MCF 10A (cell line): ENCODE results near the gene DHX8. TPM values are rescaled to one million over a fixed set of nuclear protein-coding genes. Genes with fewer than 3 reads are reported as not detected.

Source experiments
- BruUV-seq: library from RNA; stranded (reverse); fragments of 400-500 nt; replicated peaks from 2 replicates; lab custom pipeline; 2021; lab: Mats Ljungman, UMichigan
- CTCF ChIA-PET: fragments of 300-600 bp; sonication (Branson Sonifier 250); formaldehyde crosslinking; extraction: SDS; loops from one replicate; lab custom pipeline; 2021; ENCODE audit warnings: antibody characterized with exemption, inconsistent platforms; lab: Yijun Ruan, JAX
- POLR2A ChIA-PET: fragments of 300-600, 350-650 bp; sonication (Branson Sonifier 250); formaldehyde crosslinking; extraction: SDS; loops from one replicate; lab custom pipeline; 2020; ENCODE audit warnings: antibody characterized with exemption, inconsistent platforms; lab: Yijun Ruan, JAX
- DNase-seq: peaks from one replicate; pipeline ENCODE4 v3.0.0-alpha.2; 2018; ENCODE audit not compliant: unreplicated experiment
- H3K27ac Mint-ChIP-seq: one replicate; pipeline ENCODE4 v1.8.0; 2022; ENCODE audit warnings: mild to moderate bottlenecking, low read depth, mixed read lengths; ENCODE audit not compliant: unreplicated experiment
- H3K27me3 Mint-ChIP-seq: one replicate; pipeline ENCODE4 v1.8.0; 2022; ENCODE audit warnings: mixed read lengths; ENCODE audit not compliant: insufficient read depth, unreplicated experiment
- H3K36me3 Mint-ChIP-seq: one replicate; pipeline ENCODE4 v1.8.0; 2022; ENCODE audit warnings: mild to moderate bottlenecking, moderate library complexity, mixed read lengths; ENCODE audit not compliant: insufficient read depth, unreplicated experiment
- H3K4me1 Mint-ChIP-seq: one replicate; pipeline ENCODE4 v1.8.0; 2022; ENCODE audit warnings: mixed read lengths; ENCODE audit not compliant: insufficient read depth, unreplicated experiment
- H3K4me3 Mint-ChIP-seq: one replicate; pipeline ENCODE4 v1.8.0; 2022; ENCODE audit warnings: mild to moderate bottlenecking, moderate library complexity, mixed read lengths; ENCODE audit not compliant: unreplicated experiment
- H3K9me3 Mint-ChIP-seq: one replicate; pipeline ENCODE4 v1.8.0; 2022; ENCODE audit warnings: mixed read lengths; ENCODE audit not compliant: unreplicated experiment
- CTCF ChIP-seq: fragments of 200-600 bp; IDR thresholded peaks from one replicate; pipeline ENCODE4 v1.8.0; 2022; ENCODE audit warnings: antibody characterized with exemption, mild to moderate bottlenecking; ENCODE audit not compliant: unreplicated experiment
- intact Hi-C: fragments of 100-400 bp; cut with micrococcal nuclease; formaldehyde crosslinking; loops from 2 replicates; pipeline ENCODE4 v1.14.1; 2022
- total RNA-seq: library from RNA; stranded (reverse); gene quantifications from 2 replicates; pipeline ENCODE4 v1.2.3, GENCODE V29; 2022

Gene DHX8
- total RNA-seq, 1 experiment from 2014 or later: 56.9 TPM

- Mint-ChIP-seq H3K27me3 (no peaks in the 10 kb centered on the region), H3K36me3 (peaks cover 5% of the 10 kb centered on the region), H3K27ac (no peak overlapping the region), H3K9me3 (no peaks in the 10 kb centered on the region), H3K4me1 (peaks cover 42% of the 10 kb centered on the region), H3K4me3 (no peak overlapping the region)
- intact Hi-C loops: no loop called here
- POLR2A ChIA-PET: interaction anchor here (1.6 kb wide), 1 partner anchor 57 kb away, joined by 8 read pairs; the partner anchor contains the start of gene DHX8
- no peak for TF ChIP-seq CTCF
- CTCF ChIA-PET: interaction anchor here (1.7 kb wide), 1 partner anchor 20 kb away, joined by 5 read pairs; no protein-coding TSS in a partner anchor
- BruUV-seq: no TSS peak
- no peak for DNase-seq
Measured at GRCh38 chr17:43540821-43541674, 57.3 kb downstream of the DHX8 start.

- no TSS peak for BruUV-seq
- Mint-ChIP-seq H3K4me3 (no peak overlapping the region), H3K36me3 (peaks cover 5% of the 10 kb centered on the region), H3K27me3 (no peaks in the 10 kb centered on the region), H3K4me1 (peaks cover 37% of the 10 kb centered on the region), H3K9me3 (no peaks in the 10 kb centered on the region), H3K27ac (no peak overlapping the region)
- POLR2A ChIA-PET: interaction anchor here (0.5 to 1.3 kb wide), 4 partner anchors 12 to 499 kb away, joined by 3 to 5 read pairs (median 4); partner anchors contain the start of gene DHX8
- no peak for DNase-seq
- TF ChIP-seq CTCF: no peak
- CTCF ChIA-PET: interaction anchor here (0.7 kb wide), 1 partner anchor 505 kb away, joined by 3 read pairs; no protein-coding TSS in a partner anchor
- intact Hi-C loops: no loop called here
Measured at GRCh38 chr17:43542859-43543258, 59.1 kb downstream of the DHX8 start.

- DNase-seq: no peak
- no peak overlapping the region for H3K27ac Mint-ChIP-seq
- CTCF ChIA-PET: interaction anchor here (0.6 to 0.7 kb wide), 2 partner anchors 130 to 506 kb away, joined by 3 read pairs; no protein-coding TSS in a partner anchor
- intact Hi-C loops: no loop called here
- H3K4me1 Mint-ChIP-seq: peaks cover 40% of the 10 kb centered on the region
- H3K27me3 Mint-ChIP-seq: no peaks in the 10 kb centered on the region
- POLR2A ChIA-PET: interaction anchor here (0.5 to 1.3 kb wide), 5 partner anchors 13 to 499 kb away, joined by 3 to 5 read pairs (median 4); partner anchors contain the start of gene DHX8
- no peak for TF ChIP-seq CTCF
- no peaks in the 10 kb centered on the region for H3K9me3 Mint-ChIP-seq
- no TSS peak for BruUV-seq
- H3K4me3 Mint-ChIP-seq: no peak overlapping the region
- peaks cover 5% of the 10 kb centered on the region for H3K36me3 Mint-ChIP-seq
Measured at GRCh38 chr17:43543300-43543699, 59.5 kb downstream of the DHX8 start.
